GM13977 (cell line): ENCODE data around the gene CCNL2.

ENCODE experiments used
- DNase-seq: peaks from one replicate; pipeline ENCODE4 v3.0.0; 2012; ENCODE audit warnings: low spot score
- CTCF ChIP-seq: IDR thresholded peaks from 2 replicates; pipeline ENCODE4 v1.5.1; 2012; ENCODE audit warnings: mild to moderate bottlenecking, control low read depth; ENCODE audit not compliant: insufficient read depth; ENCODE audit errors: extremely low read depth, missing control alignments
- in situ Hi-C: fragments of 300-500 bp; cut with MboI; formaldehyde crosslinking; loops from one replicate; pipeline ENCODE4 v1.12.0; 2022; ENCODE audit warnings: low sequenced_read_pairs, low pct_unique_long_range_greater_than_20kb, mixed read lengths, inconsistent platforms; ENCODE audit not compliant: unreplicated experiment

Gene CCNL2

GRCh38 chr1:1438531-1439381, 39.6 kb upstream of the CCNL2 start:
- DNase-seq, result peak; percentile 39
- in situ Hi-C loops, result no loop called here
- no peak for TF ChIP-seq CTCF

GRCh38 chr1:1437904-1438376, 38.8 kb upstream of the CCNL2 start:
- in situ Hi-C loops, result no loop called here
- peak; percentile 71 for DNase-seq
- peak; percentile 13 for TF ChIP-seq CTCF

- peak; percentile 34 for DNase-seq
- in situ Hi-C loops, result no loop called here
- TF ChIP-seq CTCF, result no peak
Measured at GRCh38 chr1:1437033-1437903, 38.1 kb upstream of the CCNL2 start.

GRCh38 chr1:1436630-1437032, 37.5 kb upstream of the CCNL2 start:
- peak; percentile 52 for DNase-seq
- in situ Hi-C loops, result no loop called here
- TF ChIP-seq CTCF, result no peak

- DNase-seq, result no peak
- in situ Hi-C loops, result no loop called here
- TF ChIP-seq CTCF, result no peak
Measured at GRCh38 chr1:1435911-1436629, 36.9 kb upstream of the CCNL2 start.

GRCh38 chr1:1435106-1435903, 36.2 kb upstream of the CCNL2 start, which contains the start of gene VWA1:
VWA1 (plus strand) TSS chr1:1435690; CDS start chr1:1435749, 59 bp downstream.
- no peak for TF ChIP-seq CTCF
- DNase-seq, result peak; percentile 96
- in situ Hi-C loops, result no loop called here
